GM23338 (cell line): ENCODE measurements around the gene ULK4. TPM values are rescaled to one million over a fixed set of nuclear protein-coding genes. Genes with fewer than 3 reads are reported as not detected.

Experiments used
- ATAC-seq: fragments of 200-7000 bp; cut with Tn5 transposase; 3 replicates; pipeline ENCODE4 v1.9.1; 2020
- DNase-seq: peaks from one replicate; pipeline ENCODE4 v3.0.0-alpha.2; 2015; ENCODE audit warnings: low spot score
- H2AFZ ChIP-seq: fragments of 200-600 bp; sonication (generic); 2 replicates; pipeline ENCODE4 v1.8.0; 2016; ENCODE audit warnings: antibody characterized with exemption, mild to moderate bottlenecking, moderate library complexity
- H3F3A ChIP-seq: fragments of 200-600 bp; sonication (generic); replicated peaks from 2 replicates; pipeline ENCODE4 v1.8.0; 2017; ENCODE audit warnings: antibody characterized with exemption, mixed run types, low read depth
- H3K27ac ChIP-seq: fragments of 200-600 bp; sonication (generic); 2 replicates; pipeline ENCODE4 v1.6.1; 2016; ENCODE audit warnings: low read depth
- H3K27me3 ChIP-seq: fragments of 200-600 bp; sonication (generic); 2 replicates; pipeline ENCODE4 v1.8.0; 2016; ENCODE audit warnings: mild to moderate bottlenecking, mixed run types, moderate library complexity; ENCODE audit not compliant: insufficient read depth
- H3K36me3 ChIP-seq: fragments of 200-600 bp; sonication (generic); 2 replicates; pipeline ENCODE4 v1.8.0; 2016; ENCODE audit warnings: mild to moderate bottlenecking; ENCODE audit not compliant: insufficient read depth
- H3K4me1 ChIP-seq: fragments of 200-600 bp; sonication (generic); 2 replicates; pipeline ENCODE4 v1.8.0; 2016; ENCODE audit warnings: mild to moderate bottlenecking, moderate library complexity; ENCODE audit not compliant: insufficient read depth
- H3K4me2 ChIP-seq: fragments of 200-600 bp; sonication (generic); 2 replicates; pipeline ENCODE4 v1.7.1; 2017; ENCODE audit warnings: mixed run types
- H3K4me3 ChIP-seq: fragments of 200-600 bp; sonication (generic); 2 replicates; pipeline ENCODE4 v1.6.1; 2016; ENCODE audit warnings: mixed run types
- H3K79me2 ChIP-seq: fragments of 200-600 bp; sonication (generic); replicated peaks from 2 replicates; pipeline ENCODE4 v1.8.0; 2017; ENCODE audit warnings: mild to moderate bottlenecking; ENCODE audit not compliant: insufficient read depth
- H3K9me2 ChIP-seq: fragments of 200-600 bp; sonication (generic); 2 replicates; pipeline ENCODE4 v1.8.0; 2017; ENCODE audit not compliant: insufficient read depth
- H4K20me1 ChIP-seq: fragments of 200-600 bp; sonication (generic); replicated peaks from 2 replicates; pipeline ENCODE4 v1.8.0; 2017; ENCODE audit warnings: mild to moderate bottlenecking; ENCODE audit not compliant: insufficient read depth
- H3K27ac Mint-ChIP-seq: 2 replicates; pipeline ENCODE4 v1.8.0; 2020; ENCODE audit warnings: inconsistent platforms, mild to moderate bottlenecking, moderate library complexity, mixed read lengths
- H3K27me3 Mint-ChIP-seq: 3 replicates; pipeline ENCODE4 v1.8.0; 2022; ENCODE audit warnings: low read depth, mild to moderate bottlenecking, moderate library complexity, mixed read lengths, inconsistent platforms; ENCODE audit not compliant: insufficient read depth, poor library complexity
- H3K36me3 Mint-ChIP-seq: 3 replicates; pipeline ENCODE4 v1.8.0; 2021; ENCODE audit warnings: low read depth, mild to moderate bottlenecking, inconsistent platforms, moderate library complexity, mixed read lengths
- H3K4me1 Mint-ChIP-seq: 3 replicates; pipeline ENCODE4 v1.8.0; 2020; ENCODE audit warnings: mild to moderate bottlenecking, inconsistent platforms, mixed read lengths
- H3K4me3 Mint-ChIP-seq: 3 replicates; pipeline ENCODE4 v1.8.0; 2021; ENCODE audit warnings: moderate library complexity, mild to moderate bottlenecking, inconsistent platforms, mixed read lengths
- H3K9me3 Mint-ChIP-seq: 3 replicates; pipeline ENCODE4 v1.8.0; 2020; ENCODE audit warnings: moderate library complexity, mild to moderate bottlenecking, inconsistent platforms, mixed read lengths
- CREB1 ChIP-seq: fragments of 250-450 bp; sonication (Bioruptor Pico); IDR thresholded peaks from 2 replicates; pipeline ENCODE4 v1.5.0; 2020; ENCODE audit warnings: low read depth, mild to moderate bottlenecking, moderate library complexity
- CTCF ChIP-seq, 2 experiments: fragments of 200-600 bp in 1 of 2; sonication (generic) in 1 of 2; conservative IDR thresholded peaks; 2 replicates each; pipeline versions ENCODE4 v1.5.1 to v1.6.1; 2016 to 2017; ENCODE audit warnings: antibody characterized with exemption in 2 of 2, low read depth in 2 of 2, mild to moderate bottlenecking in 2 of 2, moderate library complexity in 1 of 2
- ETS1 ChIP-seq: IDR thresholded peaks from 2 replicates; pipeline ENCODE4 v1.6.1; 2016; ENCODE audit warnings: antibody characterized with exemption
- EZH2 ChIP-seq: fragments of 200-600 bp; sonication (generic); IDR thresholded peaks from one replicate; pipeline ENCODE4 v1.8.0; 2017; ENCODE audit warnings: antibody characterized with exemption, mild to moderate bottlenecking, low read depth; ENCODE audit not compliant: unreplicated experiment
- EZH2phosphoT487 ChIP-seq: fragments of 200-600 bp; sonication (generic); IDR thresholded peaks from one replicate; pipeline ENCODE4 v1.8.1; 2018; ENCODE audit warnings: antibody characterized with exemption; ENCODE audit not compliant: unreplicated experiment
- JUNB ChIP-seq: IDR thresholded peaks from one replicate; pipeline ENCODE4 v1.6.1; 2016; ENCODE audit warnings: antibody characterized with exemption; ENCODE audit not compliant: unreplicated experiment
- NANOG ChIP-seq: IDR thresholded peaks from 2 replicates; pipeline ENCODE4 v1.6.1; 2016; ENCODE audit warnings: antibody characterized with exemption, borderline replicate concordance
- POLR2AphosphoS5 ChIP-seq: IDR thresholded peaks from 2 replicates; pipeline ENCODE4 v1.6.1; 2016; ENCODE audit warnings: antibody characterized with exemption, low read depth
- REST ChIP-seq: IDR thresholded peaks from one replicate; pipeline ENCODE4 v1.6.1; 2018; ENCODE audit warnings: antibody characterized with exemption; ENCODE audit not compliant: unreplicated experiment
- STAT1 ChIP-seq: IDR thresholded peaks from one replicate; pipeline ENCODE4 v1.6.1; 2016; ENCODE audit warnings: antibody characterized with exemption; ENCODE audit not compliant: unreplicated experiment
- ZNF114 ChIP-seq: fragments of 250-450 bp; sonication (Bioruptor Pico); IDR thresholded peaks from 2 replicates; pipeline ENCODE4 v1.5.0; 2020; ENCODE audit warnings: mild to moderate bottlenecking, moderate library complexity
- ZNF331 ChIP-seq: fragments of 250-450 bp; sonication (Bioruptor Pico); IDR thresholded peaks from 2 replicates; pipeline ENCODE4 v1.5.0; 2020; ENCODE audit warnings: low read depth, mild to moderate bottlenecking, moderate library complexity
- ZNF462 ChIP-seq: fragments of 250-450 bp; sonication (Bioruptor Pico); IDR thresholded peaks from 2 replicates; pipeline ENCODE4 v1.5.0; 2020; ENCODE audit warnings: mild to moderate bottlenecking, moderate library complexity
- polyA plus RNA-seq: library from polyadenylated mRNA; unstranded; fragments of >200 nt; fragmentation: Nextera tagmentation; extraction: Ambion mirVana; gene quantifications from 2 replicates; pipeline ENCODE4 v1.2.1, GENCODE V29; 2016
- total RNA-seq: library from RNA; depleted of rRNA; stranded (reverse); fragments of >200 nt; shearing (Covaris generic); gene quantifications from 2 replicates; pipeline ENCODE4 v1.2.3, GENCODE V29; 2014

Gene ULK4
- total and polyA plus RNA-seq, 2 experiments from 2014 or later: 20.8 to 41.4 TPM

- Mint-ChIP-seq H3K36me3 (no peaks in the 10 kb centered on the region; the same call in 2 of the 3 replicates), H3K27me3 (peaks cover 3% of the 10 kb centered on the region), H3K9me3 (peaks cover 2% of the 10 kb centered on the region; the same call in 2 of the 3 replicates), H3K4me1 (peaks cover 3% of the 10 kb centered on the region), H3K4me3 (no peak overlapping the region), H3K27ac (no peak overlapping the region)
- Histone ChIP-seq H4K20me1 (no peaks in the 10 kb centered on the region), H3K27me3 (no peaks in the 10 kb centered on the region), H3K4me1 (peaks cover 6% of the 10 kb centered on the region; the same call in 1 of the 2 replicates), H3K36me3 (no peaks in the 10 kb centered on the region), H3F3A (no peaks in the 10 kb centered on the region), H2AFZ (no peak overlapping the region), H3K4me3 (no peak overlapping the region), H3K27ac (no peak overlapping the region), H3K4me2 (no peak overlapping the region), H3K79me2 (no peaks in the 10 kb centered on the region), H3K9me2 (peaks cover 4% of the 10 kb centered on the region; the same call in 1 of the 2 replicates)
- ATAC-seq (no peak), DNase-seq (no peak)
- TF ChIP-seq CREB1 (CRISPR knock-in tag) (no peak), EZH2phosphoT487 (no peak), EZH2 (no peak), ETS1 (no peak), ZNF462 (CRISPR knock-in tag) (no peak), ZNF331 (no peak), POLR2AphosphoS5 (no peak), CTCF (conservative IDR thresholded peaks at IDR 0.05; ENCODE audit: low read depth in 2 of 2) (no peak), REST (no peak), NANOG (no peak), STAT1 (no peak), JUNB (no peak), ZNF114 (CRISPR knock-in tag) (no peak)
These were observed 537.2 kb downstream of the ULK4 start for GRCh38 chr3:41424543-41425300.
